Pons (tissue), 1 donor: Measurements from ENCODE around the gene CCL11.
A peak's percentile ranks its signal among the peaks of the same experiment; 100 is the strongest.

ENCODE experiments used
- DNase-seq: peaks from one replicate; pipeline ENCODE4 v3.0.0-alpha.2; 2016; ENCODE audit warnings: low spot score

Gene CCL11

GRCh38 chr17:34285286-34285792 is at the start of gene CCL11:
CCL11 (plus strand) TSS chr17:34285742; CDS start chr17:34285809, 67 bp downstream.
- DNase-seq, result no peak

DNA sequence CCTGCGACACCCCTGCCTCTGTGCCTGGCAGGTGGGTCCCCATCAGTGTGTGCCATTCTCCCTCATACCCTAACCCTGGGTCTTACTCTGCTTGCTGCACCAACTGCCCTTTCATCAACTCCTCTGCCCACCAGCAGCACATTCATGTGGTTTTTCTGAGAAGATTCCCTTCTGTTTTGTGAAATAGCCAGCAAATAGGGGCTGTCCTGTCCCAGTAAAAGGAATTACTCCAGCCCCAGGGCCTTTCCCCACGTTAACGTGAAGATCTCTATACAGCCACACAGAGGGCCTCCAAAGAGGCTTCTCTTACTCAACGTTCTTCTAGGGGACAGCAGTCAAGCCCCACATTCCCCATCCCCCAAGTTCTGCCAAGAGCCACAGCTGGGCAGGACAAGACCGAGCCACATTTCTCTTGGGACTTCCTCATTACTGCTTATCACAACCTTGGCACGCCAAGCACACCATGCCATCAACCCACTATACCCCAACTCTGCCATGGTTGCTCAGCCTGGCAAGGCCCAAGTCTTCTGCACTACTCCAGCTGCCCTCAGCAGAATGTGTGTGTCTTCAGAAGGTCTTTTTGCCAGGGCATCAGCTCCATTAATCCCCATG is 49.2 kb upstream of the CCL11 start:
- no peak for DNase-seq

DNA sequence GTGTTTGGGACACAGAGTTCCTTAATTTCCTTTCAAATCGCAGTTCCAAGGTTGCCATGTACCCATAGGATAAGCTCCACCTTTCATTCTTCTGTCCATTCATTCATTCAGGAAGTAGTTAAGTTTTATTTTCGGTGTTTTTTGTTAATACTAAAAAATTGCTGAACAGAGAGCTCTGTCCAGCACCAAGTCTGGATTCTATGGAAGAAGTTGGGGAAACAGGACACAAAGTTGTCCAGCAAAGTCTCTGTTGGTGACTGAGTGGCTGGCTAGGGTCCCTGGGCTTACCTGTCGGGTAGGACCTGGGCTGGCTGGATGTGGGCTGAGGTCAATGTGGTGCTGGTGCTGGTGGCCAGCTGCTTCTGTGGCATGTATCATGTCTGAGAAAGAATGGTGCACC is 48.1 kb upstream of the CCL11 start:
- DNase-seq, result no peak

DNA sequence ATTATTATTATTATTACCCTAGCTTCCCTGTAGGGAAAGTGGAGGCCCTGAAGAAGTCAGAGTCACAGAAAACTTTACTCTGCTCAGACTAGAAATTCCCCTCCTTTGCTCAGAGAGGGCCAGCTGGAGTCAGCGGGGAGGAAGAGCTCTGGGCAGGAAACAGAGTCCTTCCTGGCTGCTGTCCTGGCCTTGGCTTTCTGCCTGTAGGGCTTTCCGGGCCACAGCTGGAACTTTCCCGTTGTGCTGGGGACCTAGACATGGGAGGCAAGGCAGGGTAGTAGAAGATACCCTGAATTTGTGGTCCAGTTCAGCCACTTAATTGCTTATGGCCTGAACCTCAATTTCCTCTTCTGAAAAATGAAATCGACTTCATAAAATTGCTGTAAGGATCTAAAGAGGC is 44.5 kb upstream of the CCL11 start:
- peak; percentile 64 for DNase-seq

- DNase-seq, result peak; percentile 72
Observed at GRCh38 chr17:34242587-34243363, 42.8 kb upstream of the CCL11 start.

GRCh38 chr17:34243364-34244320 is 41.9 kb upstream of the CCL11 start:
- DNase-seq, result peak; percentile 62

DNA sequence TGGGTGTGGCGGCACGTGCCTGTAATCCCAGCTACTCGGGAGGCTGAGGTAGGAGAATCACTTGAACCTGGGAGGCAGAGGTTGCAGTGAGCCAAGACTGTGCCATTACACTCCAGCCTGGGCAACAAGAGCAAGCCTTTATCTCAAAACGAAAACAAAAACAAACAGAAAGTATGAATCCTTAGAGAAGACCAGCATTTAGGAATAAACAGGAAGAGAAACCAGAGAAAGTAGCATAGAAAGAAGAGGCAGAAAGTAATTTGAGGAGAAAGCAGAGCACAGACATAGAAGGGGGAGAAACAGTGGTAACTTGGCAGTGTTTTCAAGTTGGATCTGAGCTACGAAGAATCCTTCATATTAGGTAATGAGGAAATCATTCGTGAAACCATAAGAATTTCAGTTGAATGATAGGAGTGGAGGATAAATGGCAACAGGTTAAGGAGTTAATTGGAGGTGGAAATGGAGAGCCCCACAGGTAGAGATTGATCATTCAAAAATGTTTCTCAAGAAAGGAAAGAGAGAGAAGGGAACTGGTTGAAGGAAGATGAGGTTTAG is 40.1 kb upstream of the CCL11 start:
- no peak for DNase-seq

GRCh38 chr17:34246446-34246845 is 39.1 kb upstream of the CCL11 start:
- peak; percentile 73 for DNase-seq

- DNase-seq, result no peak
Observed at GRCh38 chr17:34246881-34247280, 38.7 kb upstream of the CCL11 start.

GRCh38 chr17:34248511-34249024 is 37.0 kb upstream of the CCL11 start:
- DNase-seq, result no peak

DNA sequence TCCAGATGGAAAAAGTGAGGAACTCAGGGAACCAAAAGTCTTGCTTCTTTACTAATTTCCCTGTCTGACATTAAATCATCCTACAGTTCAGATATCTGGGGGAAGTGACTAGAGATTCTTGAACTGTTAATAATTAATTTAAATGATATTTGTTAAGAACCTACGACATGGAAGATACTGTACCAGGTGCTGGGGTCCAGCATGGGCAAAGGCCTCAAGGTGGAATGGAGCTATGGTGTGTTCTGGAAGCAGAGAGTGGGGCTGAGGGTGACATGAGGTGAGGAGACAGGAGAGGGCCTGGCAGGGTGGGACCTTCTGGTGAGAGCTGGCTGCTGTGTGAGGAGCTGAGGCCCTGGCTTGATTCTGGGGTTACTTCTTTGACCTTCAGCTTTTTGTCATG is 36.5 kb upstream of the CCL11 start:
- DNase-seq, result no peak

GRCh38 chr17:34249478-34249877 is 36.1 kb upstream of the CCL11 start:
- no peak for DNase-seq

DNA sequence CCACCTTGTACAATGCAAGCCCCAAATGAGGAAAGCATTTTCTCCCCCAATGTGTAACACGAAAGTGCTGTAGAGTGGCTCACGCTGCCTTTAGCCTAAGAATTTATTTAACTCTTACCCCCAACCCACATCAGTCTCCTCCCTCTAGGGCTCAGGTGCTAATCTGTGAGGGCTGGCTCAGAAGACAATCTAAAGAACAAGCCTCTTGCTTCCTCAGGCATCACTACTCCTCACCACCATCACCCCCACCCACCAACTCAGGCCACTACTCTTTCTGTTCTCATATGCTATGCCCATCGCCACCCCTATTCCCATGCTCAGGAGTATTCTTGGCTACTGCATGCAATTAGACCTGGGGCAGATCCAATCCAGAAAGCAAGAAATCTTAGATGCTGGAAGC is 34.4 kb upstream of the CCL11 start:
- no peak for DNase-seq

DNA sequence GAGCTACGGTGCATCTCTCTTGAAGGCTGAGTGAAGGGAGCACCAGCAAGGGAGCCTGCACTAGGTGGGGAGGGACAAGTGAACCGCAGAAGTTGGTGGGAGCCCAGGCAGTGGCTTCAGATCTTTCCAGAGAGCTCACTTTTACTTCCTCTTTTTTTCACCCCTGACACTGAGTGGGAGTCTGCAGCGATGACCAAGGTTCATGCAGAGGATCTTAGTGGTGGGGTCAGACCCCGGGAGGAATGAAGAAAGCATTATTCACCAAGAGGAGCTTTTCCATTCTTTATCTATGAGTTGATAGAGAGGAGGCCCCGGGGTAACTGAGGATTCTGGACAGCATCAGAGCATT is 33.5 kb upstream of the CCL11 start:
- DNase-seq, result peak; percentile 61

DNA sequence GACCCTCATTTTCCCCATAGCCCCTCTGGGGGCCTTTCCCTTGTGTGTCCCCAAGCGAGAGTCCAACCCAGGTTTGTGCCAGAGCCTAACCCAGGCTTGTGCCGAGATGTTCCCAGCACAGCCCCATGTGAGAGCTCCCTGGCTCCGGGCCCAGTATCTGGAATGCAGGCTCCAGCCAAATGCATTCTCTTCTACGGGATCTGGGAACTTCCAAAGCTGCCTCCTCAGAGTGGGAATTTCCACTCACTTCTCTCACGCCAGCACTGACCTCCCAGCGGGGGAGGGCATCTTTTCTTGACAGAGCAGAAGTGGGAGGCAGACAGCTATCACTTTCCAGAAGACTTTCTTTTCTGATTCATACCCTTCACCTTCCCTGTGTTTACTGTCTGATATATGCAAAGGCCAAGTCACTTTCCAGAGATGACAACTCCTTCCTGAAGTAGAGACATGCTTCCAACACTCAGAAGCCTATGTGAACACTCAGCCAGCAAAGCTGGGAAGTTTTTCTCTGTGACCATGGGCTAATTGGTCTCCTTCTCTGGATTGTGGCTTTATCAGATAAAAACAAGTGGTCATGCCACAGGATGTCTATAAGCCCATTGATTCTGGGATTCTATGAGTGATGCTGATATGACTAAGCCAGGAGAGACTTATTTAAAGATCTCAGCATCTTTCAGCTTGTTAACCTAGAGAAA is 33.0 kb upstream of the CCL11 start:
- peak; percentile 72 for DNase-seq

GRCh38 chr17:34253139-34253525 is 32.4 kb upstream of the CCL11 start:
- DNase-seq, result no peak

- no peak for DNase-seq
Observed at GRCh38 chr17:34254146-34254545, 31.4 kb upstream of the CCL11 start.

DNA sequence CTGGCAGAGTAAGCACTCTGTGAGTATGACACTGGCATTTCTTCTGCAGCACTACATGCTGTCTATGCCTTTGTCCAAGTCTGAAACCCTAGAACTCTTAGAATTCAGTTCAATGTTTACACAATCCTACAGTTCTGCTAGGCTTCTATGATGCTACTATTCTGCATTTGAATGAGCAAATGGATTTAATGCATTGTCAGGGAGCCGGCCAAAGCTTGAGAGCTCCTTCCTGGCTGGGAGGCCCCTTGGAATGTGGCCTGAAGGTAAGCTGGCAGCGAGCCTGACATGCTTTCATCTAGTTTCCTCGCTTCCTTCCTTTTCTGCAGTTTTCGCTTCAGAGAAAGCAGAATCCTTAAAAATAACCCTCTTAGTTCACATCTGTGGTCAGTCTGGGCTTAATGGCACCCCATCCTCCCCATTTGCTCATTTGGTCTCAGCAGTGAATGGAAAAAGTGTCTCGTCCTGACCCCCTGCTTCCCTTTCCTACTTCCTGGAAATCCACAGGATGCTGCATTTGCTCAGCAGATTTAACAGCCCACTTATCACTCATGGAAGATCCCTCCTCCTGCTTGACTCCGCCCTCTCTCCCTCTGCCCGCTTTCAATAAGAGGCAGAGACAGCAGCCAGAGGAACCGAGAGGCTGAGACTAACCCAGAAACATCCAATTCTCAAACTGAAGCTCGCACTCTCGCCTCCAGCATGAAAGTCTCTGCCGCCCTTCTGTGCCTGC is 30.7 kb upstream of the CCL11 start, which contains the start of gene CCL2:
CCL2 (plus strand) TSS at position 635 of the 730 bp plus-strand sequence; CDS start at position 700, 65 bp downstream.
- peak; percentile 72 for DNase-seq

DNA sequence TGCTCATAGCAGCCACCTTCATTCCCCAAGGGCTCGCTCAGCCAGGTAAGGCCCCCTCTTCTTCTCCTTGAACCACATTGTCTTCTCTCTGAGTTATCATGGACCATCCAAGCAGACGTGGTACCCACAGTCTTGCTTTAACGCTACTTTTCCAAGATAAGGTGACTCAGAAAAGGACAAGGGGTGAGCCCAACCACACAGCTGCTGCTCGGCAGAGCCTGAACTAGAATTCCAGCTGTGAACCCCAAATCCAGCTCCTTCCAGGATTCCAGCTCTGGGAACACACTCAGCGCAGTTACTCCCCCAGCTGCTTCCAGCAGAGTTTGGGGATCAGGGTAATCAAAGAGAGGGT is 30.2 kb upstream of the CCL11 start:
- DNase-seq, result no peak

DNA sequence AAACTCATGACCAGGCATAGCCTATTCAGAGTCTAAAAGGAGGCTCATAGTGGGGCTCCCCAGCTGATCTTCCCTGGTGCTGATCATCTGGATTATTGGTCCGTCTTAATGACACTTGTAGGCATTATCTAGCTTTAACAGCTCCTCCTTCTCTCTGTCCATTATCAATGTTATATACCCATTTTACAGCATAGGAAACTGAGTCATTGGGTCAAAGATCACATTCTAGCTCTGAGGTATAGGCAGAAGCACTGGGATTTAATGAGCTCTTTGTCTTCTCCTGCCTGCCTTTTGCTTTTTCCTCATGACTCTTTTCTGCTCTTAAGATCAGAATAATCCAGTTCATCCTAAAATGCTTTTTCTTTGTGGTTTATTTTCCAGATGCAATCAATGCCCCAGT is 29.7 kb upstream of the CCL11 start:
- no peak for DNase-seq
